ENCODE data around the gene TMEM200B.
"Not testable (repeated sequence)": the region's sequence is repeated elsewhere in the genome, so short reads cannot be mapped to it uniquely, and the experiment has no call there.

Gene TMEM200B

DNA sequence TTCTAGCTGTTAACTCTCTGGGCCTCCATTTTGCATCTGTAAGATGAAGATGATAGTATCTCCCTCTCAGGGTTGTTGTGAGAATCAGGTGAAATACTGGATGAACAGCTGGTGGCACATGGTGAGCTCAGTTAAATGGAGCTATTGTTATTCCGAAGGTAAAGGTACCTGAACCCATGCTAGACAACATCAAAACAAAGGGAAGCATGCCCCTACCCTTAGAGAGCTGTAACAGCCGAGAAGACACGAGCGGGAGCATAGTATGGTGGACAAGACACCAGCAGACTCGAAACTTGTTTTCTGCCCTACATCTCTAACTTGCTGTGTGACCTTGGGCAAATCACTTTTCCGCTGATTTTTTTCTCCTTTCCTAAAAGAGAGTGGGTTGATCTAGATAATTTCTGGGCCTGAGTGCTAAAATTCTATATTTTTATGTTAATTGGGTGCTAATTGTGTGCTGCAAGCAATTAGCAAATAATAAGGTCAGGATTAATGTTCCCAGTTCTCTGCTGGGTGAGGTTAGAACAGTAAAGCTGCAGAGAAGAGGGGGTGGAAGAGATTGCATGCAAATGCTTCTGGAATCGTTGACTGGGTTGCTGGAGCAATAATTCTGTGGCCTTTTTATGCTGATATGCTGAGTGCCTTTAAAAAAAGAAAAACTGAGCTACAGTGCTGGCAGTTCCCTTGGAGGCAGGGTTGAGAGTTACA, 10.8 kb downstream of the TMEM200B start:
- no peak for DNase-seq (ENCODE audit: low read depth in 2 of 2)

DNA sequence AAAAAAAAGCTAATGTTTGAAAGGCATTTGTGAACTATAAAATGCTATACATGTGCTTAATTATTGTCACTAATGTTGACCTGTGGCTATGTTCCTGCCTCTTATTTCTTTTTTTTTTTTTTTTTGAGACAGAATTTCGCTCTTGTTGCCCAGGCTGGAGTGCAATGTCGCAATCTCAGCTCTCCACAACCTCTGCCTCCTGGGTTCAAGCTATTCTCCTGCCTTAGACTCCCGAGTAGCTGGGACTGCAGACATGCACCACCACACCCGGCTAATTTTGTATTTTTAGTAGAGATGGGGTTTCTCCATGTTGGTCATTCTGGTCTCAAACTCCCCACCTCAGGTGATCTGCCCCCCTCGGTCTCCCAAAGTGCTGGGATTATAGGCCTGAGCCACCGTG, 15.7 kb downstream of the TMEM200B start:
- not testable (repeated sequence) for DNase-seq (ENCODE audit: low read depth in 2 of 2)

DNA sequence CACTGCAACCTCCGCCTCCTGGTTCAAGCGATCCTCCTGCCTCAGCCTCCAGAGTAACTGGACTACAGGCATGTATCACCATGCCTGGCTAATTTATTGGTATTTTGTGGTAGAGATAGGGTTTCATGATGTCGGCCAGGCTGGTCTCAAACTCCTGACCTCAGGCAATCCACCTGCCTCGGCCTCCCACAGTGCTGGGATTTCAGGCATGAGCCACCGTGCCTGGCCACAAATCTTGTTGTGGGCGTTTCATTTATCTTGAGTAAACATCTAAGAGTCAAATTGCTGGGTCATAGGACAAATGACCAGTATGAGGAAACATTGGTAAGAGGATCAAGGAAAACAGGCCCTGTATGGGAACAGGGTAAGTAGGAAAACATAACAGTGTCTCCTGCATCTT, 17.9 kb downstream of the TMEM200B start:
- DNase-seq (ENCODE audit: low read depth in 2 of 2) = no peak

DNA sequence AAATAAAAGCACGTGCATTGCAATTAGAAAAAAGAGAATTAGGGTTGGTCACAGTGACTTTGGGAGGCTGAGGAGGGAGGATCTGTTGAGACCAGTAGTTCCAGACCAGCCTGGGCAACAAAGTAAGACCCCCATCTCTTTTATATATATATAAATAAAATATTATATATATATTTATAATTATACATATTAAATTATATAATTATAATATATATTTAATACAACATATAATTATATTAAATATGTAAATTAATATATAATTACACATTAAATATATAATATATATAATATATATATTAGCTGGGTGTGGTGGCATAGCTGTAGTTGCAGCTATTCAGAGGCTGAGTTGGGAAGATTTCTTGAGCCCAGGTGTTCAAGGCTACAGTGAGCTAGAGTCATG, 23.2 kb downstream of the TMEM200B start:
- DNase-seq (ENCODE audit: low read depth in 2 of 2) = no peak

DNA sequence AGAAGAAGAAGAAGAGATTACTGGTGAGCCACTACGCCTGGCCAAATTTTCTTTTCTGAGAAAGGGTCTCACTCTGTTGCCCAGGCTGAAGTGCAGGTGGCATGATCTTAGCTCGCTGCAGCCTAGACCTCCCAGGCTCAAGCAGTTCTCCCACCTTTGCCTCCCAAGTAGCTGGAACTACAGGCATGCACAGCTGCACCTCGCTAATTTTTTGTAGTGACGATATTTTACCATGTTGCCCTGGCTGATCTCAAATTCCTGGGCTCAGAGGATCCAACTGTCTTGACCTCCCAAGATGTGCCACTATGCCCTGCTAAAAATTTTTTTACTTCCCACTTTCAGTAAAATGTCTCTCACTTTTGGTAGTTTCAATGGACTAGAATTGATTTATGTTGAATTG, 24.4 kb downstream of the TMEM200B start:
- no peak for DNase-seq (ENCODE audit: low read depth in 2 of 2)

DNA sequence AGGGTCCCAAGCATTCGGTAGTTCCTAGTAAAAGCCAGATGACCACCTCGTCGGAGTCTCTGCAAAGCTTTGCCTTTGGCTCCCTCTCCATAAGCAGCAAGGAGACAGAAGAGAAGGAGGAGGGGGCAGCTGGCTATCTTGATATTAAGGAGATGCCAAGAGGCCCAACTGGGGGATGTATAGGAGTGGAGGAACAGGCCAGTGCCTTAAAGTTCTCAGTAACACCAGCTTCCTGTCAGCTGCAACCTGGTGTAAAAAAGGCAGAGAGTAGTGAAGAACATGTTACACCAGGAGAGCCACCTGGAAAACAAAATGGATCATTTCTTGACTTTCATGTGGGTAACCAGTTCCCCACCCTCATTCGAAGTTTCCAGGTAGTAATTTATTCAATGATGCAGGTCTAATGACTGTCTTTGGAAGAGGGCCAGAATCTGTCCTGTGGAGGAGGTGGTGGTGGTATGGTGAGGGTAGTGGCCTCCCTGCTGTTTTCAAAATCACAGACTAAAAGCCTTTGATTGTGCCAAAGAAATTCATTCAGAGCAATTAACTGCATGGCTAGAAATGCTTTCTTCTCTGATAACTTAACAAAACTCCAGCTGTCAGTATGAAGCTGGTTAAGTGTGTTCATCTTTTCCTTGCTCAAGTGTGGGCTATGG, 27.3 kb downstream of the TMEM200B start:
- DNase-seq (ENCODE audit: low read depth in 2 of 2) = no peak

DNA sequence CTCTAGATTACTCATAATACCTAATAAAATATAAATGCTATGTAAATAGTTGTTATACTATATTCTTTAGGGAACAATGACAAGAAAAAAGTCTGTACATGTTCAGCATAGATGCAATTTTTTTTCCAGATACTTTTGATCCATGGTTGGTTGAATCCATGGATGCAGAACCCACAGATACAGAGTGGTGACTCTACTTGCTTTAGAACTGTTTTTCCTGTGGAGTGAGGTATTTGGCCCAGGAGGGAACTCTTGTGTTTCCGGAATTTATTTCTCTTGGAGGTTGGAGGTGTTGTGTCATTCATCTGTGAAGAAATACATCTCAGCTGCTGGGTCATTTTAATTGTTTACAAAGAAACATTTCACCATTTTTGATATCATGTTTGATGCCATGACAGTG, 28.7 kb downstream of the TMEM200B start:
- no peak for DNase-seq (ENCODE audit: low read depth in 2 of 2)

DNA sequence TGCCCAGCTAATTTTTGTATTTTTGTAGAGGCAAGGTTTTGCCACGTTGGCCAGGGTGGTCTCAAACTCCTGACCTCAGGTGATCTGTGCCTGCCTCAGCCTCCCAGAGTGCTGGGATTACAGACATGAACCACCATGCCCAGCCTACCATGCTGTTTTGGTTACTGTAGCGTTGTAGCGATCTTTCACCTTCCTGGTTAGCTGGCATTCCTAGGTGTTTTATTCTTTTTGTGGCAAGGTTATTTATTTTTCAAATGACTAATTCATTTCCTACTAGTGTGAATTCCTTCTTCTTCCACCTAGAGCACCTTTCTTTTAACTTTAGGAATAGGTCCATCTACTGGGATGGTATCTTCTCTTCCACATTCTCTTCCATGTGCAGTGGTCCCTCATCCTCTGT, 29.3 kb downstream of the TMEM200B start:
- no peak for DNase-seq (ENCODE audit: low read depth in 2 of 2)

DNA sequence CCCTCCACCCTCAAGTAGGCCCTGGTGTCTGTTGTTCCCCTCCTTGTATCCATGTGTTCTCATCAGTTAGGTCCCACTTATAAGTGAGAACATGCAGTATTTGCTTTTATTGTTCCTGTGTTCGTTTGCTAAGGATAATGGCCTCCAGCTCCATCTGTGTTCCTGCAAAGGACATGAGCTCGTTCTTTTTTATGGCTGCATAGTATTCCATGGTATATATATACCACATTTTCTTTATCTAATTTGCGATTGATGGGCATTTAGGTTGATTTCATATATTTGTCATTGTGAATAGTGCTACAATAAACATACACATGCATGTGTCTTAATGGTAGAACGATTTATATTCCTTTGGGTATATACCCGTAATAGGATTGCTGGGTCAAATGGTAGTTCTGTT, 31.0 kb downstream of the TMEM200B start:
- not testable (repeated sequence) for DNase-seq (ENCODE audit: low read depth in 2 of 2)

DNA sequence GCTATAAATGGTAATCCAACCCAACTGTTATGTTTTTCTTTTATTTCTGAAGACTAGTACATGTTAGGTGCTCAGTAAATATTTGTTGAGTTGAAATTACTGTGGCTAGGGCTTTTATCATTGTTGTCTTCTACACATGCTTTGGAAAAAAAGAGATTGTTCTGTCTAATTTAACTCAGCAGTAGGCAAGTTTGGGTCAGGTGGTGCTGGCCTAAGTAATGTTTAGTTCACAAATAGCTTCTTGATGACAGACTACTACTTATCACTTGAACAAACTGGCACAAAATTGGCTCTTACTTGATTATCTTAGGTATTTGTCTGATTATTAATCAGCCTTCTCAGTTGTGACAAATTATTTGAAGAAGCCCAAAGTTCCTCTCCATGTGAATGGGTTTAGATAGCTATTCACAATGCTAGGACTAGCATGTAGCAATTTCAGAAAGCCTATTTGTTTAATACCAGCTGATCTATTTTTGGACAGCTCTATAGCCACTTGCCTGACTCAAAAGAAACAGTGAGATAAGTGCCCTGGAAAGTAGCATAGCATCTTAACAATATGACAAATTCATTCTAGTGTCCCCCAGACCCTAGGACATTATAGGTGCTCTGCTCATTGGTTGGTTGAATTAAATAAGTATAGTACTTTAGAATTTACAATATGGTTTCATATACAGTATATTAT, 32.6 kb downstream of the TMEM200B start:
- DNase-seq (ENCODE audit: low read depth in 2 of 2) = no peak

DNA sequence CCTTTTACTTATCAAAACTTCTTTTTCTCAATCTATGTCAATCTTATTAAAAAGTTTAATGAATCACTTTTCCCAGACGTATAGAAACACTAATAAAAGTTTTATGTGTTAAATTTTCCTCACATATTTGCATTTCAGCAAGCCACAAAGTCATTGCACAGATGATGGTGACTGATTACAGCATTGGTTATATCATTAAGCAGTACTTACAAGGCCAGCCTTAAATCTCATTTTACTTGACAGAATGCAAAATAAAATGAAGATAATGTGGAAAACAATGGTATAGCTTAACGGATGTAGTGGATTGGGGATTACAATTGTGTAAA, 39.5 kb downstream of the TMEM200B start:
- DNase-seq (ENCODE audit: low read depth in 2 of 2) = no peak

DNA sequence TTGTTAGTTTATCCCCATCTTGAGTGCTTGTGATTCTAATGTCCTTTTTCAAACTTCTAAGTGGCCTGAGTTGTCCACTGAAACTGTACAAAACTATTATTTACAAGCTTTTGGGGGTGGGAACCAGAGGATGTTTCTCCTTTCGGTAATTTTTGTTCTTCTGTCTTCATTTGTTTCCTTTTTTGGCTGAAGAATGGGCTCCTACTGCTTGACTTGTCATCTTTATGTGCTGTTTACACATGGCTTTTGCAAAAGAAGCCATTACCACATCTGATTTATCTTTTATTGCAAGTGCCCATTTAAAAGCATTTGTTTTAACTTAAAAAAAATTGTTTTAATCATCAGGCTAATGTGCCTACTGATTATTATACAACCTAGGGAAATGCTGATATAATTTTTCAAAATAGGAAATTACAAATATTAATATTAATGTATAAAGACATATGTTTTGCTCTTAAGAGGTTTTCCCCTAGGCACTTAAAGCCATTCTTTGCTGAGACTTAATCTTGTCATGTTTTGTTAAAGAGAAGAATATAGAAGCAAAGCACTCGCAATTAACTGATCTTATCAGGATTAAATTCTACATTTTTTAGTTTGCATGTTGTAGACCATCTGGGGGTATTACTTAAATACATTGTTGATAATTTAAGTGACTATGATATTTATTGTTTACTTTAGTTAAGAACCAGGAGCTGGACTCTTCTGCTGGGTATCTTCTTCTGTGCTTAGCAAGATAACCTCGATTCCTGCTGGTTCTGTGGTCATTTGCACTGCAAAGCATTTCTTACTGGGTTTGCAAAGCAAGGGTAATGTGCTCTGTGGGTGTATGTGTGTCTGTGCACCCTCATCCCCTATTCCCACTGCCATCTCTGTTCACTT, 40.1 kb downstream of the TMEM200B start:
- DNase-seq (ENCODE audit: low read depth in 2 of 2) = no peak

DNA sequence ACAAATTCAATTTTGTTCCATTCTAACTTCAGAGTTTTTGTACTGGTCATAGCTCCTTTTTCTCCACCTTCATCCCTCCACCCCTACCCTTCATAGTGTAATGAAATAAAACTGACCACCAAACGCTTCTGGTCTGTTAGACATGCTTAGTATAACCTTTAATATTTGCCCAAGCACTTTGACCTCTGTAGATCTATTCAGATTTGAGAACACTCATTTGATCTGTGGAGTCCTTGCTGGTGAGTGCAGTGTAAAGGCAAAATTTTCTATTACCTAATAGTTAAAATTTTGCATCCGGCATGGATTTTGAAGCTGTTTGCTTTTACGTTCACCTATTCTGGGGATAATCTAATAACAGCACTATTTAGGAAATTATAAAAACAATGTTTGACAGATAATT, 41.2 kb downstream of the TMEM200B start:
- no peak for DNase-seq (ENCODE audit: low read depth in 2 of 2)

DNA sequence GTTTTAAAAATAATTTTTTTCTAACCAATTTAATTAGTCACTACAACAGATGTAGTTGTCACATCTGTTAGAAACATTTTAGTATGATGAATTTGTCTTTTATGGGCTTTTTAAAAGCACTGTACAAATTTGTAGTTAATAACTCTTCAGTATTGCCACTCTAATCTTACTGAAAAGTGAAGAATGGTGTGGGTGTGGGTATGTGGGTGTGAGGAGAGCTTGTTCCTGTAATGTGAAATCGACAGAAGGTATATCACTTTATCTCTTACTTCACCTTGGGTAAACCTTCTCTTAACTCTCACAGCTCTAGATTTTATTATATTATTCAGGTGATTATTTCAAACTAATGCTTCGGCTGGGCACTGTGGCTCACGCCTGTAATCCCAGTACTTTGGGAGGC, 42.5 kb downstream of the TMEM200B start:
- no peak for DNase-seq (ENCODE audit: low read depth in 2 of 2)

DNA sequence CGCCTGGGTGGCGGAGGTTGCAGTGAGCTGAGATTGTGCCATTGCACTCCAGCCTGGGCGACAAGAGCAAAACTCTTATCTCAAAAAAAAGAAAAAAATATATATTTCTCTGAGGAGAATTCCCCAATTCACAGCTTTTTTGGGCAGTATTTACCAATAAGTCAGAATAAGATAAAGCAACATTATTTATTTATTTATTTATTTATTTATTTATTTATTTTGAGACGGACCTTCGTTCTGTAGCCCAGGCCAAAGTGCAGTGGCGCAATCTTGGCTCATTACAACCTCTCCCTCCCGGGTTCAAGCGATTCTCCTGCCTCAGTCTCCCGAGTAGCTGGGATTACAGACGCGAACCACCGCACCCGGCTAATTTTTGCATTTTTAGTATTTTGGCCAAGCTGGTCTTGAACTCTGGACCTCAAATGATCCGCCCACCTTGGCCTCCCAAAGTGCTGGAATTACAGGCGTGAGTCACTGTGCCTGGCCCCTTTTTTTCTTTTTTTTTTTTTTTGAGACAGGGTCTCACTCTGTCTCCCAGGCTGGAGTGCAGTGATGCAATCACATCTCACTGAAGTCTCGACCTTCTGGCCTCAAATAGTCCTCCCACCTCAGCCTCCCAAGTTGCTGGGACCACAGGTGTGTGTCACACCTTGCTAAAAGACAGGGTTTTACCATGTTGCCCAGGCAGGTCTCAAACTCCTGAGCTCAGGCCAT, 43.6 kb downstream of the TMEM200B start:
- DNase-seq (ENCODE audit: low read depth in 2 of 2) = not testable (repeated sequence)

DNA sequence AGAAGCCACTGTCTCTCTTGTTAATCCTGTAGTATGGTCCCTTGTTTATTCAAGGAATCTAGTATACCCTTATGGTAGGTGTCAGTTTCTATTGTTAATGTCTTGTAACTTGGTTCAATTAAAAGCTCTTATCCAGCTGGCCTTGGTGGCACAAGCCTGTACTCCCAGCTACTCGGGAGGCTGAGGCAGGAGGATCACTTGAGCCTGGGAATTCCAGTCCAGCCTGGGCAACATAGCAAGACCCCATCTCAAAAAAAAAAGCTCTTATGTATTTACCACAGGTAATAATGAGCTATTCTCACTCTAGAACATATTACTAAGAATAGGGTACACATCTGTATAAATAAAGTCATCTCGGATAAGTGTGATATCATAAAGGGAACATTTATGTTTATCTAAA, 46.5 kb downstream of the TMEM200B start:
- no peak for DNase-seq (ENCODE audit: low read depth in 2 of 2)
